ENCODE data around the gene CMTM8. TPM values are rescaled to one million over a fixed set of nuclear protein-coding genes. Genes with fewer than 3 reads are reported as not detected.
A peak's percentile ranks its signal among the peaks of the same experiment; 100 is the strongest.

CMTM8 gene
- total and polyA plus RNA-seq, 7 experiments from 2014 or later, result 7.4 to 13.6 (median 8.6) TPM

GRCh38 chr3:32321095-32321790 is 82.8 kb downstream of the CMTM8 start:
- Histone ChIP-seq H3K27ac (ENCODE audit: low read depth, low read length) (no peak overlapping the region), H3K4me3 (ENCODE audit: low read length) (no peak overlapping the region), H3K27me3 (ENCODE audit: control insufficient read depth in 2 of 2, insufficient read depth in 2 of 2, low read length in 2 of 2) (no peaks in the 10 kb centered on the region), H3K4me1 (ENCODE audit: control insufficient read depth in 2 of 2, insufficient read depth in 2 of 2, low read length in 2 of 2) (no peaks in the 10 kb centered on the region), H3K36me3 (ENCODE audit: control insufficient read depth in 2 of 3, insufficient read depth in 3 of 3, low read length in 3 of 3) (no peaks in the 10 kb centered on the region), H3K9me3 (ENCODE audit: control insufficient read depth in 2 of 3, low read length in 3 of 3) (no peaks in the 10 kb centered on the region)
- Mint-ChIP-seq H3K4me1 (peaks cover 11 to 46% (median 24%) of the 10 kb centered on the region in 7 donors), H3K36me3 (peaks cover 0 to 7% (median 3%) of the 10 kb centered on the region in 5 donors), H3K27ac (peak overlapping the region in 4 of 9 donors; percentile 12 to 85 (median 69)), H3K9me3 (no peaks in the 10 kb centered on the region), H3K4me3 (peak overlapping the region in 5 of 10 donors; percentile 2 to 67 (median 63)), H3K27me3 (no peaks in the 10 kb centered on the region)
- DNase-seq (peak in 2 of 9 donors; percentile 37 to 40), ATAC-seq (peak; percentile 55)
- intact Hi-C loops (cut with micrococcal nuclease), result no loop called here
- CTCF ChIA-PET, result interaction anchor here (0.5 to 1.0 kb wide), 3 partner anchors 8 to 143 kb away, joined by 3 to 4 read pairs (median 3); no protein-coding TSS in a partner anchor
- POLR2A ChIA-PET, result interaction anchor here (0.6 to 1.4 kb wide), 2 partner anchors 10 to 84 kb away, joined by 4 to 5 read pairs; no protein-coding TSS in a partner anchor

- no peaks in the 10 kb centered on the region for H3K9me3 Mint-ChIP-seq
- H3K27ac ChIP-seq (ENCODE audit: low read depth, low read length), result no peak overlapping the region
- H3K36me3 ChIP-seq (ENCODE audit: control insufficient read depth in 2 of 3, insufficient read depth in 3 of 3, low read length in 3 of 3), result no peaks in the 10 kb centered on the region
- peak overlapping the region in 5 of 9 donors; percentile 12 to 52 (median 42) for H3K27ac Mint-ChIP-seq
- DNase-seq (no peak), ATAC-seq (no peak)
- no peaks in the 10 kb centered on the region for H3K4me1 ChIP-seq (ENCODE audit: control insufficient read depth in 2 of 2, insufficient read depth in 2 of 2, low read length in 2 of 2)
- intact Hi-C loops (cut with micrococcal nuclease), result no loop called here
- H3K9me3 ChIP-seq (ENCODE audit: control insufficient read depth in 2 of 3, low read length in 3 of 3), result no peaks in the 10 kb centered on the region
- CTCF ChIA-PET, result no interaction called here
- peaks cover 0 to 6% (median 0%) of the 10 kb centered on the region in 5 donors for H3K36me3 Mint-ChIP-seq
- H3K4me1 Mint-ChIP-seq, result peaks cover 11 to 46% (median 24%) of the 10 kb centered on the region in 7 donors
- no peaks in the 10 kb centered on the region for H3K27me3 Mint-ChIP-seq
- H3K27me3 ChIP-seq (ENCODE audit: control insufficient read depth in 2 of 2, insufficient read depth in 2 of 2, low read length in 2 of 2), result no peaks in the 10 kb centered on the region
- POLR2A ChIA-PET, result interaction anchor here (1.0 to 1.2 kb wide), 2 partner anchors 9 to 10 kb away, joined by 3 to 4 read pairs; no protein-coding TSS in a partner anchor
- no peak overlapping the region for H3K4me3 ChIP-seq (ENCODE audit: low read length)
- no peak overlapping the region for H3K4me3 Mint-ChIP-seq
Observed at GRCh38 chr3:32322311-32322710, 83.8 kb downstream of the CMTM8 start.

- Mint-ChIP-seq H3K27ac (peak overlapping the region in 3 of 9 donors; percentile 26 to 57 (median 31)), H3K36me3 (peaks cover 0 to 10% (median 3%) of the 10 kb centered on the region in 5 donors), H3K4me3 (no peak overlapping the region), H3K9me3 (no peaks in the 10 kb centered on the region), H3K4me1 (peaks cover 11 to 46% (median 24%) of the 10 kb centered on the region in 7 donors), H3K27me3 (no peaks in the 10 kb centered on the region)
- Histone ChIP-seq H3K4me3 (ENCODE audit: low read length) (no peak overlapping the region), H3K4me1 (ENCODE audit: control insufficient read depth in 2 of 2, insufficient read depth in 2 of 2, low read length in 2 of 2) (no peaks in the 10 kb centered on the region), H3K36me3 (ENCODE audit: control insufficient read depth in 2 of 3, insufficient read depth in 3 of 3, low read length in 3 of 3) (no peaks in the 10 kb centered on the region), H3K9me3 (ENCODE audit: control insufficient read depth in 2 of 3, low read length in 3 of 3) (no peaks in the 10 kb centered on the region), H3K27ac (ENCODE audit: low read depth, low read length) (no peak overlapping the region), H3K27me3 (ENCODE audit: control insufficient read depth in 2 of 2, insufficient read depth in 2 of 2, low read length in 2 of 2) (no peaks in the 10 kb centered on the region)
- intact Hi-C loops (cut with micrococcal nuclease), result no loop called here
- ATAC-seq, result no peak
- no peak for DNase-seq
- ChIA-PET POLR2A (interaction anchor here (0.8 to 1.8 kb wide), 3 partner anchors 10 to 21 kb away, joined by 3 to 7 read pairs (median 4); no protein-coding TSS in a partner anchor), CTCF (interaction anchor here (1.0 to 1.7 kb wide), 4 partner anchors 10 to 147 kb away, joined by 3 to 10 read pairs (median 4); no protein-coding TSS in a partner anchor)
Observed at GRCh38 chr3:32323604-32324003, 85.1 kb downstream of the CMTM8 start.

- DNase-seq, result no peak
- no peaks in the 10 kb centered on the region for H3K4me1 ChIP-seq (ENCODE audit: control insufficient read depth in 2 of 2, insufficient read depth in 2 of 2, low read length in 2 of 2)
- CTCF ChIA-PET, result interaction anchor here (1.0 to 1.1 kb wide), 2 partner anchors 11 to 28 kb away, joined by 3 to 5 read pairs; no protein-coding TSS in a partner anchor
- H3K27me3 ChIP-seq (ENCODE audit: control insufficient read depth in 2 of 2, insufficient read depth in 2 of 2, low read length in 2 of 2), result no peaks in the 10 kb centered on the region
- no peak overlapping the region for H3K4me3 ChIP-seq (ENCODE audit: low read length)
- H3K36me3 ChIP-seq (ENCODE audit: control insufficient read depth in 2 of 3, insufficient read depth in 3 of 3, low read length in 3 of 3), result no peaks in the 10 kb centered on the region
- H3K4me3 Mint-ChIP-seq, result no peak overlapping the region
- no peak overlapping the region for H3K27ac ChIP-seq (ENCODE audit: low read depth, low read length)
- H3K27ac Mint-ChIP-seq, result no peak overlapping the region
- intact Hi-C loops (cut with micrococcal nuclease), result no loop called here
- H3K36me3 Mint-ChIP-seq, result peaks cover 0 to 18% (median 5%) of the 10 kb centered on the region in 5 donors
- H3K9me3 Mint-ChIP-seq, result peaks cover 0 to 8% (median 0%) of the 10 kb centered on the region in 11 donors
- POLR2A ChIA-PET, result no interaction called here
- no peaks in the 10 kb centered on the region for H3K27me3 Mint-ChIP-seq
- peaks cover 13 to 43% (median 18%) of the 10 kb centered on the region in 7 donors for H3K4me1 Mint-ChIP-seq
- ATAC-seq, result no peak
- H3K9me3 ChIP-seq (ENCODE audit: control insufficient read depth in 2 of 3, low read length in 3 of 3), result no peaks in the 10 kb centered on the region
Observed at GRCh38 chr3:32325201-32325600, 86.7 kb downstream of the CMTM8 start.

- DNase-seq (no peak), ATAC-seq (no peak)
- Mint-ChIP-seq H3K4me3 (no peak overlapping the region), H3K4me1 (peaks cover 7 to 39% (median 17%) of the 10 kb centered on the region in 7 donors), H3K36me3 (peaks cover 0 to 18% (median 5%) of the 10 kb centered on the region in 5 donors), H3K27ac (no peak overlapping the region), H3K27me3 (no peaks in the 10 kb centered on the region), H3K9me3 (peaks cover 0 to 8% (median 0%) of the 10 kb centered on the region in 11 donors)
- intact Hi-C loops (cut with micrococcal nuclease), result no loop called here
- Histone ChIP-seq H3K9me3 (ENCODE audit: control insufficient read depth in 2 of 3, low read length in 3 of 3) (no peaks in the 10 kb centered on the region), H3K36me3 (ENCODE audit: control insufficient read depth in 2 of 3, insufficient read depth in 3 of 3, low read length in 3 of 3) (no peaks in the 10 kb centered on the region), H3K27me3 (ENCODE audit: control insufficient read depth in 2 of 2, insufficient read depth in 2 of 2, low read length in 2 of 2) (no peaks in the 10 kb centered on the region), H3K4me1 (ENCODE audit: control insufficient read depth in 2 of 2, insufficient read depth in 2 of 2, low read length in 2 of 2) (no peaks in the 10 kb centered on the region), H3K4me3 (ENCODE audit: low read length) (no peak overlapping the region), H3K27ac (ENCODE audit: low read depth, low read length) (no peak overlapping the region)
- CTCF ChIA-PET, result interaction anchor here (1.0 to 1.1 kb wide), 2 partner anchors 10 to 29 kb away, joined by 3 to 5 read pairs; no protein-coding TSS in a partner anchor
- POLR2A ChIA-PET, result no interaction called here
Observed at GRCh38 chr3:32325927-32326326, 87.4 kb downstream of the CMTM8 start.

- Histone ChIP-seq H3K4me3 (ENCODE audit: low read length) (no peak overlapping the region), H3K27ac (ENCODE audit: low read depth, low read length) (no peak overlapping the region), H3K36me3 (ENCODE audit: control insufficient read depth in 2 of 3, insufficient read depth in 3 of 3, low read length in 3 of 3) (no peaks in the 10 kb centered on the region), H3K27me3 (ENCODE audit: control insufficient read depth in 2 of 2, insufficient read depth in 2 of 2, low read length in 2 of 2) (no peaks in the 10 kb centered on the region), H3K9me3 (ENCODE audit: control insufficient read depth in 2 of 3, low read length in 3 of 3) (no peaks in the 10 kb centered on the region), H3K4me1 (ENCODE audit: control insufficient read depth in 2 of 2, insufficient read depth in 2 of 2, low read length in 2 of 2) (peaks cover 0 to under 1% of the 10 kb centered on the region in 2 donors)
- Mint-ChIP-seq H3K4me1 (peaks cover 10 to 42% (median 23%) of the 10 kb centered on the region in 7 donors), H3K9me3 (peaks cover 0 to 8% (median 0%) of the 10 kb centered on the region in 11 donors), H3K27ac (no peak overlapping the region), H3K36me3 (peaks cover 0 to 18% (median 5%) of the 10 kb centered on the region in 5 donors), H3K27me3 (no peaks in the 10 kb centered on the region), H3K4me3 (no peak overlapping the region)
- intact Hi-C loops (cut with micrococcal nuclease), result loop anchor here in 1 of 2 donors (1.0 kb wide), 2 partner anchors 9 to 12 kb away; no protein-coding TSS in a partner anchor
- POLR2A ChIA-PET, result interaction anchor here (0.7 kb wide), 1 partner anchor 106 kb away, joined by 3 read pairs; no protein-coding TSS in a partner anchor
- ATAC-seq, result no peak
- no peak for DNase-seq
- CTCF ChIA-PET, result no interaction called here
Observed at GRCh38 chr3:32326795-32327194, 88.3 kb downstream of the CMTM8 start.

Measured in naive thymus-derived CD4-positive, alpha-beta T cell (primary cell).